ENCODE results near the gene LIPF. TPM values are rescaled to one million over a fixed set of nuclear protein-coding genes. Genes with fewer than 3 reads are reported as not detected.

Gene LIPF
- total RNA-seq, 1 experiment from 2014 or later, result not detected

DNA sequence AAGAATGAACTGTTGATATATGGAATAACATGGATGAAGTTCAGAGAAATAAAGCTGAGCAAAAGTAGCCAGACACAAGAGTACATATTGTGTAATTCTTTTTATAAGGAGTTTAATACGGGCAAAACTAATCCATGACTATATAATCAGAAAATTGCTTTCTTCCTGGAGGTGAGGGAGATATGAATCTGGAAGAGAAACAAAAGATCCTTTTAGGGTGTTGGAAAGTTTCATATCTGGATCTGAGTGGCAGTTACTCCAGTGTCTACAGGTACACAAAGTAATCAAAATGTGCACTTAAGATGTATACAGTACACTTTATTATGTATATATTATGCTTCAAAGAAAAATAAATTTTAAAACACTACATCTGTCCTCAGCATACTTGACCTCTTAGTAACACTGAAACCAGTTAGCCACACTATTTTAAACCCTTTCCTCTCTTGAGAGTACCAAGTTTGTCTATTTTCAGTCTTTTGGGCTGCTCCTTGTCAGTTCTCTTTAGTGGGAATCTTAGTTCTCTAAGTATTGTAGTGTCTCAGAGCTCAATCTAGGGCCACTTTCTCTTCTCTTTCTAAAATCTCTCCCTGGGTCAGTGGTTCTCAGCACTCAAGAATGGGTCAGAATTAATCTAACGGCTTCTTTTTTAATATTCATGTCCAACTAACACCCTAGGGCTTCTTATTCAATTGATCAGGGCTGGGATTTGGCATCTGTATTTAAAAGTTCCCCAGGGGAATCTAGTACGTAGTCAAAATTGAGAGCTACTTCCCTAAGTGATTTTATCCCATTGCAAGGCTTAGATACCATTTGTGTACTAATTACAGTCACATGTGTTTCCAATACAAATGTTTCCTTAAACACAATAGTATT lies 4.3 kb upstream of the LIPF start:
- no peak overlapping the region for H3K4me3 Mint-ChIP-seq
- DNase-seq (ENCODE audit: low spot score) (no peak), ATAC-seq (no peak)
- ChIA-PET POLR2A (no interaction called here), CTCF (interaction anchor here (2.3 kb wide), 1 partner anchor 77 kb away, joined by 7 read pairs; the partner anchor contains the start of gene RNLS)
- H3K36me3 Mint-ChIP-seq, result no peaks in the 10 kb centered on the region
- peaks cover 4% of the 10 kb centered on the region; the same call in 1 of the 2 replicates for H3K9me3 Mint-ChIP-seq
- H3K27me3 Mint-ChIP-seq (ENCODE audit: low read depth), result peaks cover 6% of the 10 kb centered on the region
- H3K4me1 Mint-ChIP-seq, result no peaks in the 10 kb centered on the region
- H3K27ac Mint-ChIP-seq, result no peak overlapping the region
- TF ChIP-seq ZNF121 (CRISPR knock-in tag; IDR thresholded peaks at IDR 0.05), result no peak
- no peak for TF ChIP-seq SP1 (CRISPR knock-in tag; conservative IDR thresholded peaks at IDR 0.05)
- TF ChIP-seq FOXK1 (CRISPR knock-in tag; IDR thresholded peaks at IDR 0.05), result no peak
- TF ChIP-seq NR2C2 (CRISPR knock-in tag; IDR thresholded peaks at IDR 0.05), result no peak
- no peak for TF ChIP-seq ZNF263 (CRISPR knock-in tag; IDR thresholded peaks at IDR 0.05; ENCODE audit: low read depth)
- no peak for TF ChIP-seq SOX15 (CRISPR knock-in tag; IDR thresholded peaks at IDR 0.05)
- TF ChIP-seq GABPB1 (CRISPR knock-in tag; IDR thresholded peaks at IDR 0.05), result no peak
- TF ChIP-seq, protein P1, sequence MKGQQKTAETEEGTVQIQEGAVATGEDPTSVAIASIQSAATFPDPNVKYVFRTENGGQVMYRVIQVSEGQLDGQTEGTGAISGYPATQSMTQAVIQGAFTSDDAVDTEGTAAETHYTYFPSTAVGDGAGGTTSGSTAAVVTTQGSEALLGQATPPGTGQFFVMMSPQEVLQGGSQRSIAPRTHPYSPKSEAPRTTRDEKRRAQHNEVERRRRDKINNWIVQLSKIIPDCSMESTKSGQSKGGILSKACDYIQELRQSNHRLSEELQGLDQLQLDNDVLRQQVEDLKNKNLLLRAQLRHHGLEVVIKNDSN (CRISPR knock-in tag; IDR thresholded peaks at IDR 0.05), result no peak
- TF ChIP-seq NR3C1 (CRISPR knock-in tag; conservative IDR thresholded peaks at IDR 0.05; ENCODE audit: low read depth), result no peak
- TF ChIP-seq MXD4 (CRISPR knock-in tag; IDR thresholded peaks at IDR 0.05; ENCODE audit: borderline replicate concordance), result no peak
- TF ChIP-seq, protein P2, sequence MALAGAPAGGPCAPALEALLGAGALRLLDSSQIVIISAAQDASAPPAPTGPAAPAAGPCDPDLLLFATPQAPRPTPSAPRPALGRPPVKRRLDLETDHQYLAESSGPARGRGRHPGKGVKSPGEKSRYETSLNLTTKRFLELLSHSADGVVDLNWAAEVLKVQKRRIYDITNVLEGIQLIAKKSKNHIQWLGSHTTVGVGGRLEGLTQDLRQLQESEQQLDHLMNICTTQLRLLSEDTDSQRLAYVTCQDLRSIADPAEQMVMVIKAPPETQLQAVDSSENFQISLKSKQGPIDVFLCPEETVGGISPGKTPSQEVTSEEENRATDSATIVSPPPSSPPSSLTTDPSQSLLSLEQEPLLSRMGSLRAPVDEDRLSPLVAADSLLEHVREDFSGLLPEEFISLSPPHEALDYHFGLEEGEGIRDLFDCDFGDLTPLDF (CRISPR knock-in tag; IDR thresholded peaks at IDR 0.05), result no peak
- no peak for TF ChIP-seq ZNF423 (CRISPR knock-in tag; IDR thresholded peaks at IDR 0.05)
- TF ChIP-seq, protein P3, sequence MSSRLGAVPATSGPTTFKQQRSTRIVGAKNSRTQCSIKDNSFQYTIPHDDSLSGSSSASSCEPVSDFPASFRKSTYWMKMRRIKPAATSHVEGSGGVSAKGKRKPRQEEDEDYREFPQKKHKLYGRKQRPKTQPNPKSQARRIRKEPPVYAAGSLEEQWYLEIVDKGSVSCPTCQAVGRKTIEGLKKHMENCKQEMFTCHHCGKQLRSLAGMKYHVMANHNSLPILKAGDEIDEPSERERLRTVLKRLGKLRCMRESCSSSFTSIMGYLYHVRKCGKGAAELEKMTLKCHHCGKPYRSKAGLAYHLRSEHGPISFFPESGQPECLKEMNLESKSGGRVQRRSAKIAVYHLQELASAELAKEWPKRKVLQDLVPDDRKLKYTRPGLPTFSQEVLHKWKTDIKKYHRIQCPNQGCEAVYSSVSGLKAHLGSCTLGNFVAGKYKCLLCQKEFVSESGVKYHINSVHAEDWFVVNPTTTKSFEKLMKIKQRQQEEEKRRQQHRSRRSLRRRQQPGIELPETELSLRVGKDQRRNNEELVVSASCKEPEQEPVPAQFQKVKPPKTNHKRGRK (CRISPR knock-in tag; IDR thresholded peaks at IDR 0.05; ENCODE audit: borderline replicate concordance), result no peak
- TF ChIP-seq, protein P4, sequence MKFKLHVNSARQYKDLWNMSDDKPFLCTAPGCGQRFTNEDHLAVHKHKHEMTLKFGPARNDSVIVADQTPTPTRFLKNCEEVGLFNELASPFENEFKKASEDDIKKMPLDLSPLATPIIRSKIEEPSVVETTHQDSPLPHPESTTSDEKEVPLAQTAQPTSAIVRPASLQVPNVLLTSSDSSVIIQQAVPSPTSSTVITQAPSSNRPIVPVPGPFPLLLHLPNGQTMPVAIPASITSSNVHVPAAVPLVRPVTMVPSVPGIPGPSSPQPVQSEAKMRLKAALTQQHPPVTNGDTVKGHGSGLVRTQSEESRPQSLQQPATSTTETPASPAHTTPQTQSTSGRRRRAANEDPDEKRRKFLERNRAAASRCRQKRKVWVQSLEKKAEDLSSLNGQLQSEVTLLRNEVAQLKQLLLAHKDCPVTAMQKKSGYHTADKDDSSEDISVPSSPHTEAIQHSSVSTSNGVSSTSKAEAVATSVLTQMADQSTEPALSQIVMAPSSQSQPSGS (CRISPR knock-in tag; IDR thresholded peaks at IDR 0.05; ENCODE audit: borderline replicate concordance, low read depth), result no peak
- no peak for TF ChIP-seq OVOL2 (CRISPR knock-in tag; IDR thresholded peaks at IDR 0.05; ENCODE audit: borderline replicate concordance)
- TF ChIP-seq SMAD4 (CRISPR knock-in tag; IDR thresholded peaks at IDR 0.05), result no peak
- TF ChIP-seq ARID4B (CRISPR knock-in tag; IDR thresholded peaks at IDR 0.05; ENCODE audit: borderline replicate concordance), result no peak
- TF ChIP-seq, protein P5, sequence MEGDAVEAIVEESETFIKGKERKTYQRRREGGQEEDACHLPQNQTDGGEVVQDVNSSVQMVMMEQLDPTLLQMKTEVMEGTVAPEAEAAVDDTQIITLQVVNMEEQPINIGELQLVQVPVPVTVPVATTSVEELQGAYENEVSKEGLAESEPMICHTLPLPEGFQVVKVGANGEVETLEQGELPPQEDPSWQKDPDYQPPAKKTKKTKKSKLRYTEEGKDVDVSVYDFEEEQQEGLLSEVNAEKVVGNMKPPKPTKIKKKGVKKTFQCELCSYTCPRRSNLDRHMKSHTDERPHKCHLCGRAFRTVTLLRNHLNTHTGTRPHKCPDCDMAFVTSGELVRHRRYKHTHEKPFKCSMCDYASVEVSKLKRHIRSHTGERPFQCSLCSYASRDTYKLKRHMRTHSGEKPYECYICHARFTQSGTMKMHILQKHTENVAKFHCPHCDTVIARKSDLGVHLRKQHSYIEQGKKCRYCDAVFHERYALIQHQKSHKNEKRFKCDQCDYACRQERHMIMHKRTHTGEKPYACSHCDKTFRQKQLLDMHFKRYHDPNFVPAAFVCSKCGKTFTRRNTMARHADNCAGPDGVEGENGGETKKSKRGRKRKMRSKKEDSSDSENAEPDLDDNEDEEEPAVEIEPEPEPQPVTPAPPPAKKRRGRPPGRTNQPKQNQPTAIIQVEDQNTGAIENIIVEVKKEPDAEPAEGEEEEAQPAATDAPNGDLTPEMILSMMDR (IDR thresholded peaks at IDR 0.05), result no peak
- TF ChIP-seq E2F4 (CRISPR knock-in tag; IDR thresholded peaks at IDR 0.05; ENCODE audit: borderline replicate concordance, low read depth), result no peak
- TF ChIP-seq NR1H2 (CRISPR knock-in tag; IDR thresholded peaks at IDR 0.05), result no peak

Data from WTC11 (cell line).